ENCODE measurements around the gene GNB4.

- TF ChIP-seq CTCF (IDR thresholded peaks at IDR 0.05) (no peak), POLR2A (IDR thresholded peaks at IDR 0.05) (no peak)
Observed at GRCh38 chr3:179414804-179415203, 36.5 kb downstream of the GNB4 start.

All from esophagus squamous epithelium (tissue), 4 donors.